Activated naive CD8-positive, alpha-beta T cell treated with anti-CD3 and anti-CD28 coated beads, Interleukin-2, amount 10 ng/mL, durations not matched to agents 7 days and 5 days (primary cell): ENCODE results near the gene PRR5L. TPM values are rescaled to one million over a fixed set of nuclear protein-coding genes. Genes with fewer than 3 reads are reported as not detected.

Experiments used
- ATAC-seq: fragments of 150-1000 bp; cut with Tn5 transposase; one replicate; pipeline ENCODE4 v1.10.0; 2021; ENCODE audit warnings: low read depth, moderate library complexity
- POLR2A ChIA-PET: fragments of 350-600 bp; sonication (Branson Sonifier 250); formaldehyde crosslinking; loops from one replicate; lab custom pipeline; 2021; ENCODE audit warnings: antibody characterized with exemption; lab: Charles Lee
- DNase-seq: peaks from one replicate; pipeline ENCODE4 v3.0.0; 2021
- H3K27ac Mint-ChIP-seq: one replicate; pipeline ENCODE4 v1.8.0; 2022; ENCODE audit warnings: mild to moderate bottlenecking, mixed read lengths
- H3K27me3 Mint-ChIP-seq: one replicate; pipeline ENCODE4 v1.8.0; 2022; ENCODE audit warnings: mild to moderate bottlenecking, moderate library complexity, mixed read lengths
- H3K36me3 Mint-ChIP-seq: one replicate; pipeline ENCODE4 v1.8.0; 2021; ENCODE audit warnings: mild to moderate bottlenecking, mixed read lengths
- H3K4me1 Mint-ChIP-seq: one replicate; pipeline ENCODE4 v1.8.0; 2021; ENCODE audit warnings: mixed read lengths
- H3K4me3 Mint-ChIP-seq: one replicate; pipeline ENCODE4 v1.8.0; 2022; ENCODE audit warnings: mild to moderate bottlenecking, moderate library complexity, mixed read lengths
- H3K9me3 Mint-ChIP-seq: one replicate; pipeline ENCODE4 v1.8.0; 2021; ENCODE audit warnings: mixed read lengths
- total RNA-seq, 2 experiments: library from RNA; stranded (reverse); gene quantifications; one replicate each; pipeline ENCODE4 v1.2.3, GENCODE V29; 2021

PRR5L gene
- total RNA-seq, 2 experiments from 2014 or later = 23.6 to 29.1 TPM

GRCh38 chr11:36400766-36401455, 104.8 kb downstream of the PRR5L start:
- peaks cover 4% of the 10 kb centered on the region for H3K36me3 Mint-ChIP-seq
- H3K27ac Mint-ChIP-seq = no peak overlapping the region
- ATAC-seq (peak; percentile 56), DNase-seq (no peak)
- no peaks in the 10 kb centered on the region for H3K27me3 Mint-ChIP-seq
- peak overlapping the region; percentile 32 for H3K4me3 Mint-ChIP-seq
- no peaks in the 10 kb centered on the region for H3K9me3 Mint-ChIP-seq
- H3K4me1 Mint-ChIP-seq = peaks cover 12% of the 10 kb centered on the region
- POLR2A ChIA-PET = no interaction called here

- POLR2A ChIA-PET = no interaction called here
- H3K4me3 Mint-ChIP-seq = no peak overlapping the region
- peaks cover 4% of the 10 kb centered on the region for H3K36me3 Mint-ChIP-seq
- H3K4me1 Mint-ChIP-seq = peaks cover 13% of the 10 kb centered on the region
- H3K27me3 Mint-ChIP-seq = no peaks in the 10 kb centered on the region
- no peak overlapping the region for H3K27ac Mint-ChIP-seq
- ATAC-seq (no peak), DNase-seq (no peak)
- H3K9me3 Mint-ChIP-seq = no peaks in the 10 kb centered on the region
These were observed 106.6 kb downstream of the PRR5L start for GRCh38 chr11:36402568-36403170.

- ATAC-seq = no peak
- H3K27ac Mint-ChIP-seq = no peak overlapping the region
- no peak overlapping the region for H3K4me3 Mint-ChIP-seq
- POLR2A ChIA-PET = interaction anchor here (0.7 kb wide), 1 partner anchor 71 kb away, joined by 3 read pairs; no protein-coding TSS in a partner anchor
- H3K27me3 Mint-ChIP-seq = no peaks in the 10 kb centered on the region
- peaks cover 4% of the 10 kb centered on the region for H3K36me3 Mint-ChIP-seq
- DNase-seq = no peak
- H3K4me1 Mint-ChIP-seq = peaks cover 15% of the 10 kb centered on the region
- no peaks in the 10 kb centered on the region for H3K9me3 Mint-ChIP-seq
These were observed 107.6 kb downstream of the PRR5L start for GRCh38 chr11:36403661-36404060.

- ATAC-seq (no peak), DNase-seq (no peak)
- H3K9me3 Mint-ChIP-seq = no peaks in the 10 kb centered on the region
- H3K27ac Mint-ChIP-seq = no peak overlapping the region
- POLR2A ChIA-PET = no interaction called here
- peaks cover 27% of the 10 kb centered on the region for H3K4me1 Mint-ChIP-seq
- no peaks in the 10 kb centered on the region for H3K27me3 Mint-ChIP-seq
- no peak overlapping the region for H3K4me3 Mint-ChIP-seq
- H3K36me3 Mint-ChIP-seq = peaks cover 4% of the 10 kb centered on the region
These were observed 108.7 kb downstream of the PRR5L start for GRCh38 chr11:36404831-36405230.

GRCh38 chr11:36405585-36406367, 109.7 kb downstream of the PRR5L start:
- DNase-seq = no peak
- no peaks in the 10 kb centered on the region for H3K9me3 Mint-ChIP-seq
- peaks cover 4% of the 10 kb centered on the region for H3K36me3 Mint-ChIP-seq
- H3K27ac Mint-ChIP-seq = no peak overlapping the region
- ATAC-seq = no peak
- no peaks in the 10 kb centered on the region for H3K27me3 Mint-ChIP-seq
- H3K4me3 Mint-ChIP-seq = no peak overlapping the region
- POLR2A ChIA-PET = no interaction called here
- H3K4me1 Mint-ChIP-seq = peaks cover 29% of the 10 kb centered on the region

- ATAC-seq (no peak), DNase-seq (no peak)
- no peak overlapping the region for H3K4me3 Mint-ChIP-seq
- POLR2A ChIA-PET = no interaction called here
- H3K9me3 Mint-ChIP-seq = no peaks in the 10 kb centered on the region
- H3K36me3 Mint-ChIP-seq = peaks cover 5% of the 10 kb centered on the region
- peaks cover 34% of the 10 kb centered on the region for H3K4me1 Mint-ChIP-seq
- H3K27ac Mint-ChIP-seq = no peak overlapping the region
- H3K27me3 Mint-ChIP-seq = no peaks in the 10 kb centered on the region
These were observed 111.3 kb downstream of the PRR5L start for GRCh38 chr11:36407356-36407755.

- no peaks in the 10 kb centered on the region for H3K9me3 Mint-ChIP-seq
- H3K4me3 Mint-ChIP-seq = peak overlapping the region; percentile 44
- peak overlapping the region; percentile 68 for H3K27ac Mint-ChIP-seq
- H3K4me1 Mint-ChIP-seq = peaks cover 34% of the 10 kb centered on the region
- POLR2A ChIA-PET = no interaction called here
- DNase-seq = no peak
- no peaks in the 10 kb centered on the region for H3K27me3 Mint-ChIP-seq
- H3K36me3 Mint-ChIP-seq = peaks cover 3% of the 10 kb centered on the region
- ATAC-seq = no peak
These were observed 112.5 kb downstream of the PRR5L start for GRCh38 chr11:36408498-36409136.

GRCh38 chr11:36409152-36409816, 113.2 kb downstream of the PRR5L start:
- Mint-ChIP-seq H3K27ac (peak overlapping the region; percentile 68), H3K27me3 (no peaks in the 10 kb centered on the region), H3K9me3 (no peaks in the 10 kb centered on the region), H3K4me3 (peak overlapping the region; percentile 44), H3K4me1 (peaks cover 34% of the 10 kb centered on the region), H3K36me3 (peaks cover 3% of the 10 kb centered on the region)
- DNase-seq (no peak), ATAC-seq (peak; percentile 71)
- POLR2A ChIA-PET = interaction anchor here (1.4 kb wide), 1 partner anchor 41 kb away, joined by 4 read pairs; no protein-coding TSS in a partner anchor

GRCh38 chr11:36411202-36411640, 115.1 kb downstream of the PRR5L start:
- Mint-ChIP-seq H3K9me3 (no peaks in the 10 kb centered on the region), H3K27ac (peak overlapping the region; percentile 76), H3K4me3 (peak overlapping the region; percentile 50), H3K36me3 (peaks cover 3% of the 10 kb centered on the region), H3K27me3 (peaks cover 2% of the 10 kb centered on the region), H3K4me1 (peaks cover 34% of the 10 kb centered on the region)
- peak; percentile 45 for ATAC-seq
- no peak for DNase-seq
- POLR2A ChIA-PET = interaction anchor here (0.6 kb wide), 1 partner anchor 99 kb away, joined by 3 read pairs; the partner anchor contains the start of gene TRAF6

GRCh38 chr11:36412781-36413383, 116.8 kb downstream of the PRR5L start:
- H3K9me3 Mint-ChIP-seq = no peaks in the 10 kb centered on the region
- H3K4me3 Mint-ChIP-seq = no peak overlapping the region
- H3K4me1 Mint-ChIP-seq = peaks cover 41% of the 10 kb centered on the region
- H3K27me3 Mint-ChIP-seq = peaks cover 2% of the 10 kb centered on the region
- H3K36me3 Mint-ChIP-seq = peaks cover 3% of the 10 kb centered on the region
- ATAC-seq = no peak
- H3K27ac Mint-ChIP-seq = no peak overlapping the region
- no peak for DNase-seq
- POLR2A ChIA-PET = no interaction called here

GRCh38 chr11:36417154-36417553, 121.1 kb downstream of the PRR5L start:
- DNase-seq (no peak), ATAC-seq (no peak)
- Mint-ChIP-seq H3K27me3 (peaks cover 7% of the 10 kb centered on the region), H3K4me3 (no peak overlapping the region), H3K36me3 (no peaks in the 10 kb centered on the region), H3K4me1 (peaks cover 21% of the 10 kb centered on the region), H3K9me3 (no peaks in the 10 kb centered on the region), H3K27ac (no peak overlapping the region)
- POLR2A ChIA-PET = no interaction called here

GRCh38 chr11:36419791-36420424, 123.8 kb downstream of the PRR5L start:
- peaks cover 14% of the 10 kb centered on the region for H3K27me3 Mint-ChIP-seq
- H3K9me3 Mint-ChIP-seq = no peaks in the 10 kb centered on the region
- peaks cover 21% of the 10 kb centered on the region for H3K4me1 Mint-ChIP-seq
- H3K36me3 Mint-ChIP-seq = no peaks in the 10 kb centered on the region
- POLR2A ChIA-PET = no interaction called here
- ATAC-seq (no peak), DNase-seq (no peak)
- H3K27ac Mint-ChIP-seq = no peak overlapping the region
- no peak overlapping the region for H3K4me3 Mint-ChIP-seq
